GM23338 (cell line): ENCODE data around the gene FLRT2.

Source experiments
- CREB1 ChIP-seq: fragments of 250-450 bp; sonication (Bioruptor Pico); IDR thresholded peaks from 2 replicates; pipeline ENCODE4 v1.5.0; 2020; ENCODE audit warnings: low read depth, mild to moderate bottlenecking, moderate library complexity
- EZH2 ChIP-seq: fragments of 200-600 bp; sonication (generic); IDR thresholded peaks from one replicate; pipeline ENCODE4 v1.8.0; 2017; ENCODE audit warnings: antibody characterized with exemption, mild to moderate bottlenecking, low read depth; ENCODE audit not compliant: unreplicated experiment
- EZH2phosphoT487 ChIP-seq: fragments of 200-600 bp; sonication (generic); IDR thresholded peaks from one replicate; pipeline ENCODE4 v1.8.1; 2018; ENCODE audit warnings: antibody characterized with exemption; ENCODE audit not compliant: unreplicated experiment
- JUNB ChIP-seq: IDR thresholded peaks from one replicate; pipeline ENCODE4 v1.6.1; 2016; ENCODE audit warnings: antibody characterized with exemption; ENCODE audit not compliant: unreplicated experiment
- NANOG ChIP-seq: IDR thresholded peaks from 2 replicates; pipeline ENCODE4 v1.6.1; 2016; ENCODE audit warnings: antibody characterized with exemption, borderline replicate concordance
- POLR2AphosphoS5 ChIP-seq: IDR thresholded peaks from 2 replicates; pipeline ENCODE4 v1.6.1; 2016; ENCODE audit warnings: antibody characterized with exemption, low read depth
- STAT1 ChIP-seq: IDR thresholded peaks from one replicate; pipeline ENCODE4 v1.6.1; 2016; ENCODE audit warnings: antibody characterized with exemption; ENCODE audit not compliant: unreplicated experiment
- ZNF331 ChIP-seq: fragments of 250-450 bp; sonication (Bioruptor Pico); IDR thresholded peaks from 2 replicates; pipeline ENCODE4 v1.5.0; 2020; ENCODE audit warnings: low read depth, mild to moderate bottlenecking, moderate library complexity
- TF ChIP-seq, protein P1 (sequence below), 2 experiments: fragments of 200-600 bp in 1 of 2; sonication (generic) in 1 of 2; conservative IDR thresholded peaks; 2 replicates each; pipeline versions ENCODE4 v1.5.1 to v1.6.1; 2016 to 2017; ENCODE audit warnings: antibody characterized with exemption in 2 of 2, low read depth in 2 of 2, mild to moderate bottlenecking in 2 of 2, moderate library complexity in 1 of 2
- TF ChIP-seq, protein P2 (sequence below): IDR thresholded peaks from one replicate; pipeline ENCODE4 v1.6.1; 2018; ENCODE audit warnings: antibody characterized with exemption; ENCODE audit not compliant: unreplicated experiment
- TF ChIP-seq, protein P3 (sequence below): IDR thresholded peaks from 2 replicates; pipeline ENCODE4 v1.6.1; 2016; ENCODE audit warnings: antibody characterized with exemption

DNA sequence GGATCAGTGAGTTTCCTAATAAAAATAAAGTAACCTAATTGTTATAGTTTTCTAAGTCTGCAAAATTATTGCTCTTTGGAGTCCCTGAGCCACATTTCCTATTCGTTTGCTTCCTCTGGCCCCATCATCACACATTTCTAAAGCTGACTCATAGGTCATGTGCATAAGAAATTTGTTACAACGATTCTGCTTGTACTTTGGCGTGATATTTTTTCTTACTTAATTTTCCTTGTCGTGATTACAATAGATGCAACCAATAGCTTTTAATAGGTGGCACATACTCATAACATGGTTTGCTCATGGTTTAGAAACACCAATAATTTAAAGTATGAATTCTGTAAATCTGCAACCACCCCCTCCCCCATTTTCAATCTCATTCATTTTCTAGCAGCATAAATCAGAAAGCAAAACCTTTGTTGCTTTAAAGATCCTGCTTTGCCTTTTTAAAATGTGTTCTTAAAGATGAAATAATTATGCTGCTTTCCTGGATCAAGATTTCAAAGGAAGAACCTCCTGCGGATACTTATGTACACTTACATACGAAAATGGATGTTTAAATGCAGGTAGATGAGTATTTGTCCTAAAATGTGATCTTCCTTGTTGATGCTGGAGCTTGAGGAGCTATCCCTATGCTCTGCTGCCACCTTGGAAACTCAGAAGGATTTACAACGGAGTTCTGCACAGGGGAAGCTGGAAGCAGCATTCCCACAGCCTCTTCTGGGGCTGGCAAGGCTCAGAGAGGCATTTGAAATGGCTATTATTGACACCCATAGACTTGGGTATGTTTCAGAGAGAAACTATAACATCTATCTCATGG lies 1.7 kb upstream of the FLRT2 start:
- TF ChIP-seq, protein P1, sequence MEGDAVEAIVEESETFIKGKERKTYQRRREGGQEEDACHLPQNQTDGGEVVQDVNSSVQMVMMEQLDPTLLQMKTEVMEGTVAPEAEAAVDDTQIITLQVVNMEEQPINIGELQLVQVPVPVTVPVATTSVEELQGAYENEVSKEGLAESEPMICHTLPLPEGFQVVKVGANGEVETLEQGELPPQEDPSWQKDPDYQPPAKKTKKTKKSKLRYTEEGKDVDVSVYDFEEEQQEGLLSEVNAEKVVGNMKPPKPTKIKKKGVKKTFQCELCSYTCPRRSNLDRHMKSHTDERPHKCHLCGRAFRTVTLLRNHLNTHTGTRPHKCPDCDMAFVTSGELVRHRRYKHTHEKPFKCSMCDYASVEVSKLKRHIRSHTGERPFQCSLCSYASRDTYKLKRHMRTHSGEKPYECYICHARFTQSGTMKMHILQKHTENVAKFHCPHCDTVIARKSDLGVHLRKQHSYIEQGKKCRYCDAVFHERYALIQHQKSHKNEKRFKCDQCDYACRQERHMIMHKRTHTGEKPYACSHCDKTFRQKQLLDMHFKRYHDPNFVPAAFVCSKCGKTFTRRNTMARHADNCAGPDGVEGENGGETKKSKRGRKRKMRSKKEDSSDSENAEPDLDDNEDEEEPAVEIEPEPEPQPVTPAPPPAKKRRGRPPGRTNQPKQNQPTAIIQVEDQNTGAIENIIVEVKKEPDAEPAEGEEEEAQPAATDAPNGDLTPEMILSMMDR (conservative IDR thresholded peaks at IDR 0.05; ENCODE audit: low read depth in 2 of 2) = peak; percentile 64 to 75
- TF ChIP-seq, protein P2, sequence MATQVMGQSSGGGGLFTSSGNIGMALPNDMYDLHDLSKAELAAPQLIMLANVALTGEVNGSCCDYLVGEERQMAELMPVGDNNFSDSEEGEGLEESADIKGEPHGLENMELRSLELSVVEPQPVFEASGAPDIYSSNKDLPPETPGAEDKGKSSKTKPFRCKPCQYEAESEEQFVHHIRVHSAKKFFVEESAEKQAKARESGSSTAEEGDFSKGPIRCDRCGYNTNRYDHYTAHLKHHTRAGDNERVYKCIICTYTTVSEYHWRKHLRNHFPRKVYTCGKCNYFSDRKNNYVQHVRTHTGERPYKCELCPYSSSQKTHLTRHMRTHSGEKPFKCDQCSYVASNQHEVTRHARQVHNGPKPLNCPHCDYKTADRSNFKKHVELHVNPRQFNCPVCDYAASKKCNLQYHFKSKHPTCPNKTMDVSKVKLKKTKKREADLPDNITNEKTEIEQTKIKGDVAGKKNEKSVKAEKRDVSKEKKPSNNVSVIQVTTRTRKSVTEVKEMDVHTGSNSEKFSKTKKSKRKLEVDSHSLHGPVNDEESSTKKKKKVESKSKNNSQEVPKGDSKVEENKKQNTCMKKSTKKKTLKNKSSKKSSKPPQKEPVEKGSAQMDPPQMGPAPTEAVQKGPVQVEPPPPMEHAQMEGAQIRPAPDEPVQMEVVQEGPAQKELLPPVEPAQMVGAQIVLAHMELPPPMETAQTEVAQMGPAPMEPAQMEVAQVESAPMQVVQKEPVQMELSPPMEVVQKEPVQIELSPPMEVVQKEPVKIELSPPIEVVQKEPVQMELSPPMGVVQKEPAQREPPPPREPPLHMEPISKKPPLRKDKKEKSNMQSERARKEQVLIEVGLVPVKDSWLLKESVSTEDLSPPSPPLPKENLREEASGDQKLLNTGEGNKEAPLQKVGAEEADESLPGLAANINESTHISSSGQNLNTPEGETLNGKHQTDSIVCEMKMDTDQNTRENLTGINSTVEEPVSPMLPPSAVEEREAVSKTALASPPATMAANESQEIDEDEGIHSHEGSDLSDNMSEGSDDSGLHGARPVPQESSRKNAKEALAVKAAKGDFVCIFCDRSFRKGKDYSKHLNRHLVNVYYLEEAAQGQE = no peak
- TF ChIP-seq JUNB (no peak), EZH2phosphoT487 (no peak), CREB1 (no peak), POLR2AphosphoS5 (no peak), EZH2 (no peak), NANOG (no peak), ZNF331 (no peak), STAT1 (no peak)
- TF ChIP-seq, protein P3, sequence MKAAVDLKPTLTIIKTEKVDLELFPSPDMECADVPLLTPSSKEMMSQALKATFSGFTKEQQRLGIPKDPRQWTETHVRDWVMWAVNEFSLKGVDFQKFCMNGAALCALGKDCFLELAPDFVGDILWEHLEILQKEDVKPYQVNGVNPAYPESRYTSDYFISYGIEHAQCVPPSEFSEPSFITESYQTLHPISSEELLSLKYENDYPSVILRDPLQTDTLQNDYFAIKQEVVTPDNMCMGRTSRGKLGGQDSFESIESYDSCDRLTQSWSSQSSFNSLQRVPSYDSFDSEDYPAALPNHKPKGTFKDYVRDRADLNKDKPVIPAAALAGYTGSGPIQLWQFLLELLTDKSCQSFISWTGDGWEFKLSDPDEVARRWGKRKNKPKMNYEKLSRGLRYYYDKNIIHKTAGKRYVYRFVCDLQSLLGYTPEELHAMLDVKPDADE = no peak
